H9 (cell line): ENCODE measurements around the gene ARHGEF25. TPM values are rescaled to one million over a fixed set of nuclear protein-coding genes. Genes with fewer than 3 reads are reported as not detected.

ENCODE experiments used
- DNase-seq: peaks from one replicate; pipeline ENCODE4 v3.0.0-alpha.2; 2017
- H2AFZ ChIP-seq: one replicate; pipeline ENCODE4 v1.6.1; 2013; ENCODE audit warnings: mild to moderate bottlenecking, low read length, control low read depth, moderate library complexity
- H2AK5ac ChIP-seq: 2 replicates; pipeline ENCODE4 v1.6.1; 2013; ENCODE audit warnings: low read length, control low read depth, mixed read lengths; ENCODE audit not compliant: insufficient read length
- H2BK120ac ChIP-seq: one replicate; pipeline ENCODE4 v1.6.1; 2013; ENCODE audit warnings: low read depth, mild to moderate bottlenecking, low read length, control low read depth, inconsistent platforms; ENCODE audit not compliant: poor library complexity, severe bottlenecking
- H2BK12ac ChIP-seq: 2 replicates; pipeline ENCODE4 v1.6.1; 2013; ENCODE audit warnings: low read length, control low read depth, mixed read lengths, low read depth; ENCODE audit not compliant: insufficient read length
- H2BK15ac ChIP-seq: 2 replicates; pipeline ENCODE4 v1.6.1; 2013; ENCODE audit warnings: low read depth, low read length, control low read depth
- H2BK20ac ChIP-seq: one replicate; pipeline ENCODE4 v1.6.1; 2013; ENCODE audit warnings: low read depth, mild to moderate bottlenecking, low read length, control low read depth, inconsistent platforms; ENCODE audit not compliant: poor library complexity, severe bottlenecking
- H2BK5ac ChIP-seq: 2 replicates; pipeline ENCODE4 v1.6.1; 2013; ENCODE audit warnings: low read length, control low read depth, mixed read lengths; ENCODE audit not compliant: insufficient read length
- H3K14ac ChIP-seq: 2 replicates; pipeline ENCODE4 v1.6.1; 2013; ENCODE audit warnings: low read length, control low read depth; ENCODE audit not compliant: insufficient read depth
- H3K18ac ChIP-seq: 2 replicates; pipeline ENCODE4 v1.6.1; 2013; ENCODE audit warnings: low read depth, mild to moderate bottlenecking, mixed read lengths, low read length, control low read depth; ENCODE audit not compliant: insufficient read length
- H3K23ac ChIP-seq: 2 replicates; pipeline ENCODE4 v1.6.1; 2013; ENCODE audit warnings: low read length, control low read depth, mixed read lengths, low read depth; ENCODE audit not compliant: insufficient read length
- H3K23me2 ChIP-seq: 2 replicates; pipeline ENCODE4 v1.6.1; 2013; ENCODE audit warnings: low read depth, mild to moderate bottlenecking, mixed read lengths, low read length, control low read depth; ENCODE audit not compliant: insufficient read length, poor library complexity, severe bottlenecking
- H3K27ac ChIP-seq: 2 replicates; pipeline ENCODE4 v1.5.1; 2013; ENCODE audit warnings: low read length, control low read depth, mixed read lengths, low read depth; ENCODE audit not compliant: insufficient read length
- H3K27me3 ChIP-seq: 2 replicates; pipeline ENCODE4 v1.6.1; 2013; ENCODE audit warnings: low read length, control low read depth, inconsistent platforms; ENCODE audit not compliant: insufficient read depth
- H3K4ac ChIP-seq: 2 replicates; pipeline ENCODE4 v1.6.1; 2013; ENCODE audit warnings: low read depth, mild to moderate bottlenecking, control low read depth, inconsistent platforms, low read length, moderate library complexity
- H3K4me1 ChIP-seq: 2 replicates; pipeline ENCODE4 v1.6.1; 2013; ENCODE audit warnings: low read length, control low read depth, inconsistent platforms; ENCODE audit not compliant: insufficient read depth
- H3K4me2 ChIP-seq: 2 replicates; pipeline ENCODE4 v1.6.1; 2013; ENCODE audit warnings: low read length, control low read depth, mixed read lengths; ENCODE audit not compliant: insufficient read length, insufficient read depth
- H3K56ac ChIP-seq: 2 replicates; pipeline ENCODE4 v1.6.1; 2013; ENCODE audit warnings: low read depth, mild to moderate bottlenecking, mixed read lengths, low read length, control low read depth; ENCODE audit not compliant: insufficient read length
- H3K79me1 ChIP-seq: 2 replicates; pipeline ENCODE4 v1.6.1; 2013; ENCODE audit warnings: low read depth, mild to moderate bottlenecking, moderate library complexity, low read length, control low read depth, inconsistent platforms; ENCODE audit not compliant: insufficient read depth, poor library complexity, severe bottlenecking
- H3K79me2 ChIP-seq: 2 replicates; pipeline ENCODE4 v1.6.1; 2013; ENCODE audit warnings: low read length, control low read depth, inconsistent platforms; ENCODE audit not compliant: insufficient read depth
- H3K9ac ChIP-seq: 2 replicates; pipeline ENCODE4 v1.6.1; 2013; ENCODE audit warnings: low read length, control low read depth, mixed read lengths; ENCODE audit not compliant: insufficient read length; ENCODE audit errors: extremely low read depth
- H3K9me3 ChIP-seq: one replicate; pipeline ENCODE4 v1.6.1; 2013; ENCODE audit warnings: low read depth, low read length, inconsistent platforms; ENCODE audit not compliant: control insufficient read depth
- H3T11ph ChIP-seq: one replicate; pipeline ENCODE4 v1.6.1; 2013; ENCODE audit warnings: mild to moderate bottlenecking, low read length, control low read depth, inconsistent platforms
- H4K20me1 ChIP-seq: one replicate; pipeline ENCODE4 v1.6.1; 2013; ENCODE audit not compliant: control insufficient read depth, insufficient read length, insufficient read depth
- H4K5ac ChIP-seq: 2 replicates; pipeline ENCODE4 v1.6.1; 2013; ENCODE audit warnings: low read depth, mild to moderate bottlenecking, mixed read lengths, low read length, control low read depth; ENCODE audit not compliant: insufficient read length
- H4K8ac ChIP-seq: replicated peaks from 2 replicates; pipeline ENCODE4 v1.6.1; 2013; ENCODE audit warnings: low read length, control low read depth, mixed read lengths, low read depth; ENCODE audit not compliant: insufficient read length
- H4K91ac ChIP-seq: 2 replicates; pipeline ENCODE4 v1.6.1; 2013; ENCODE audit warnings: low read depth, mild to moderate bottlenecking, moderate library complexity, mixed read lengths, low read length, control low read depth; ENCODE audit not compliant: insufficient read length
- H3K27ac Mint-ChIP-seq, 3 experiments: 2 replicates in 2 of 3; 3 replicates in 1 of 3; pipeline ENCODE4 v1.8.0; 2020 to 2021; ENCODE audit warnings: mixed read lengths in 3 of 3, mild to moderate bottlenecking in 1 of 3, moderate library complexity in 1 of 3
- H3K27me3 Mint-ChIP-seq: 2 replicates; pipeline ENCODE4 v1.8.0; 2021; ENCODE audit warnings: low read depth, mild to moderate bottlenecking, moderate library complexity, mixed read lengths
- H3K36me3 Mint-ChIP-seq, 3 experiments: 2 replicates in 2 of 3; 3 replicates in 1 of 3; pipeline ENCODE4 v1.8.0; 2020 to 2021; ENCODE audit warnings: low read depth in 3 of 3, mixed read lengths in 3 of 3; ENCODE audit not compliant: insufficient read depth in 1 of 3
- H3K4me1 Mint-ChIP-seq, 2 experiments: 2 replicates each; pipeline ENCODE4 v1.8.0; 2020; ENCODE audit warnings: mixed read lengths in 2 of 2
- H3K4me3 Mint-ChIP-seq, 2 experiments: 2 replicates in 1 of 2; 3 replicates in 1 of 2; pipeline ENCODE4 v1.8.0; 2020 to 2021; ENCODE audit warnings: mild to moderate bottlenecking in 2 of 2, mixed read lengths in 2 of 2, moderate library complexity in 1 of 2
- H3K9me3 Mint-ChIP-seq, 2 experiments: 2 replicates in 1 of 2; 3 replicates in 1 of 2; pipeline ENCODE4 v1.8.0; 2020; ENCODE audit warnings: mild to moderate bottlenecking in 2 of 2, mixed read lengths in 2 of 2, moderate library complexity in 1 of 2
- WGBS: extraction: QIAGEN DNeasy Blood & Tissue Kit; methylation state at CpG from one replicate; pipeline ENCODE4 v1.1.7; 2013; ENCODE audit warnings: missing lambda C conversion rate, low lambda C conversion rate, mixed read lengths; ENCODE audit not compliant: insufficient read length; ENCODE audit errors: extremely low coverage; 5-methylcytosine and 5-hydroxymethylcytosine counted together
- total RNA-seq: library from RNA; stranded (reverse); gene quantifications from 2 replicates; pipeline ENCODE4 v1.2.1, GENCODE V29; 2021
- TF ChIP-seq, protein P1 (sequence below): fragments of 200-600 bp; sonication (generic); conservative IDR thresholded peaks from 3 replicates; pipeline ENCODE4 v1.8.0; 2021; ENCODE audit warnings: antibody characterized with exemption, mild to moderate bottlenecking

The ARHGEF25 gene
- total RNA-seq, 1 experiment from 2014 or later, result 22.6 TPM

DNA sequence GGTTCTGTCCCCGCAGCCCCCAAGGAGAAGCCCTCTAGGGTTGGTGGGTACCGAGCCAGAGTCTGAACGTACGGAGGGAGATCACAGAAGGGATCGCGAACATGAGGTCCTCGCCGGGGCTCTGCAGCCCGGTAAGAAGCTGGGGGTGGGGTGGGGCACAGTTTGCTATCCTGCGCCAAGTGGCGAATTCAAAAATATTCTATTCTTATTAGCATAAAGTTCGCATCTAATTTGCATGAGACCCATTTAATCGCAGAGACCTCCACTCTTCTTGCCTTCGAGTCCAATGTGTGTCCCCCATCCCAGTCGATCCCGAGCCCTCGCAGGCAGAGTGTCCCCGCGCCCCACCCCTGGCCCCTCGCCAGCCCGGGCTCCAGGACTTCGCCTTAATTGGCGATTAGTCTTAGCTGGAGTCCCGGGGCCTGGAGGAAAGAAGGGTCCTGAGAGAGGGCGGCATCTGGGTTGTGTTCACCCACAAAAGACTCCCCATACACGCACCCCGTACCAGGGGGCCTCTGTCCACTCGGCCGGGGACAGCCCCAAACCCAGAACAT is 604 bp upstream of the ARHGEF25 start:
- Histone ChIP-seq H3K23me2 (peaks cover 23% of the 10 kb centered on the region), H3K27ac (no peak overlapping the region), H2BK20ac (no peak overlapping the region), H3K79me1 (no peaks in the 10 kb centered on the region), H3K4me1 (no peaks in the 10 kb centered on the region; the same call in 1 of the 2 replicates), H4K91ac (no peak overlapping the region), H2BK120ac (no peak overlapping the region), H2BK15ac (no peak overlapping the region), H2AFZ (no peak overlapping the region), H3T11ph (no peak overlapping the region), H3K56ac (no peak overlapping the region), H3K4ac (no peak overlapping the region), H4K5ac (no peak overlapping the region), H3K23ac (no peak overlapping the region), H2AK5ac (no peak overlapping the region), H3K9ac (no peak overlapping the region), H4K20me1 (no peaks in the 10 kb centered on the region), H2BK12ac (no peak overlapping the region), H3K9me3 (no peaks in the 10 kb centered on the region), H3K4me2 (peak overlapping the region; percentile 89), H2BK5ac (no peak overlapping the region), H3K18ac (no peak overlapping the region), H3K79me2 (no peaks in the 10 kb centered on the region), H3K27me3 (peaks cover 2% of the 10 kb centered on the region; the same call in 1 of the 2 replicates), H3K14ac (no peak overlapping the region), H4K8ac (no peak overlapping the region)
- no CpG with 5 or more reads among the region's 29 CpGs for WGBS
- DNase-seq, result no peak
- peaks cover 13 to 33% (median 31%) of the 10 kb centered on the region in 3 experiments for H3K36me3 Mint-ChIP-seq
- H3K27me3 Mint-ChIP-seq, result peaks cover 15% of the 10 kb centered on the region
- TF ChIP-seq, protein P1, sequence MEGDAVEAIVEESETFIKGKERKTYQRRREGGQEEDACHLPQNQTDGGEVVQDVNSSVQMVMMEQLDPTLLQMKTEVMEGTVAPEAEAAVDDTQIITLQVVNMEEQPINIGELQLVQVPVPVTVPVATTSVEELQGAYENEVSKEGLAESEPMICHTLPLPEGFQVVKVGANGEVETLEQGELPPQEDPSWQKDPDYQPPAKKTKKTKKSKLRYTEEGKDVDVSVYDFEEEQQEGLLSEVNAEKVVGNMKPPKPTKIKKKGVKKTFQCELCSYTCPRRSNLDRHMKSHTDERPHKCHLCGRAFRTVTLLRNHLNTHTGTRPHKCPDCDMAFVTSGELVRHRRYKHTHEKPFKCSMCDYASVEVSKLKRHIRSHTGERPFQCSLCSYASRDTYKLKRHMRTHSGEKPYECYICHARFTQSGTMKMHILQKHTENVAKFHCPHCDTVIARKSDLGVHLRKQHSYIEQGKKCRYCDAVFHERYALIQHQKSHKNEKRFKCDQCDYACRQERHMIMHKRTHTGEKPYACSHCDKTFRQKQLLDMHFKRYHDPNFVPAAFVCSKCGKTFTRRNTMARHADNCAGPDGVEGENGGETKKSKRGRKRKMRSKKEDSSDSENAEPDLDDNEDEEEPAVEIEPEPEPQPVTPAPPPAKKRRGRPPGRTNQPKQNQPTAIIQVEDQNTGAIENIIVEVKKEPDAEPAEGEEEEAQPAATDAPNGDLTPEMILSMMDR, result no peak
- no peak overlapping the region for H3K27ac Mint-ChIP-seq
- no peaks in the 10 kb centered on the region; a peak in 1 of 5 replicates for H3K9me3 Mint-ChIP-seq
- H3K4me1 Mint-ChIP-seq, result peaks cover 32 to 36% of the 10 kb centered on the region in 2 experiments
- peak overlapping the region; percentile 76 to 92 for H3K4me3 Mint-ChIP-seq
